ENCODE measurements around the gene YJEFN3.

Gene YJEFN3

DNA sequence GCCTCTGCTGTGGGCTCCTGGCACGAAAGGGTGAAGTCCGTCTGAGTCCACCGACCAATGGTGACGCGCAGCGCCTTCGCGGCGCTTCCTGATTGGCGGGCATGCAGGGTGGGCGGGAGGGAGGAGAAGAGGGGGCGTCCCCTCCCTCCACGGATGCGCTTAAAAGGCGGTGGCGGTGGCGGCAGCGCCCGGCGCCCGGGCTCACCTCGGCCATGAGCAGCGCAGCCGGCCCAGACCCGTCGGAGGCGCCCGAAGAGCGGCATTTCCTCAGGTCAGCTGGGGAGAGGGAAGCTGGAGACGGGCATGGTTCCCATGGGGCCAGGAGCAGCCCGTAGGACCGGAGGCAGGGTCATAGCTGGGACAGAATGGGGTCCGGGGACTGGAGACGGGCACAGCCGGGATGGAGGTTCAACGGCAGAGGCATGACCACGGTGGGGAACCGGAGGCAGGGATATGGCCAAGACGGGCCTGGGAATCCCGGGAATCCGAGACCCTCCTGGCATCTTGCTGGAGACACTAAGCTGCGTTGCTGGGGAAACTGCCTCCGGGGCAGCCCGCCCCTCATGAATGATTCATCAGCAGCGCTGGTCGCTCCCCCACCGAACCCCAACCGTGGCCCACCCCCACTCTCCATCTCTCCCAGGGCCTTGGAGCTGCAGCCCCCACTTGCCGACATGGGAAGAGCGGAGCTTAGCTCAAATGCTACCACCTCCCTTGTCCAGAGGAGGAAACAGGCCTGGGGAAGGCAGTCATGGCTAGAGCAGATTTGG lies at the start of gene YJEFN3:
TSS of gene YJEFN3 (plus strand) at position 191 of the 770 bp plus-strand sequence. CDS start at position 213, 22 bp downstream.
- in situ Hi-C loops (cut with HindIII; ENCODE audit: low pct_ligation_motif_present, low pct_unique_long_range_greater_than_20kb, low sequenced_read_pairs): no loop called here
- no peak for DNase-seq

DNA sequence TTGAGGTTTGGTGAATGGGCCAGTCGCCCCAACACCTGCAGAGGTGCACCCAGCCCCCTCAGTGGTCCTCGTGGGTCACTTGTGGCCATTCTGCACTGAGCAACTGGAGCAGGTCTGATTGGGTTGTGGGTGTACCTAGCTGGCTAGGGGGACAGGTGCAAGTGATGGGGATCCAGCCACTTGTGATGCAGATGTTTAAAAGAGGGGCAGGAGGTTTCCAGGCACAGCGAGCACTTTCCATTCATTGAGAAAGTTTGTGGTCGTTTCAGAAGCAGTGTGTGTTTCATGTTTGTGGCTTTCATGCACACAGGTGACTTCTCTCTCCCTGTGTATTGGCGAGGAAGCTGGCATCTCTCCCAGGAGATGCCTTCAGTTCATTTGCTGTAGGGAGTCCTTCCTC lies 48.0 kb upstream of the YJEFN3 start:
- DNase-seq: no peak
- in situ Hi-C loops (cut with HindIII; ENCODE audit: low pct_ligation_motif_present, low pct_unique_long_range_greater_than_20kb, low sequenced_read_pairs): no loop called here

GRCh38 chr19:19482809-19483596 lies 45.7 kb upstream of the YJEFN3 start:
- in situ Hi-C loops (cut with HindIII; ENCODE audit: low pct_ligation_motif_present, low pct_unique_long_range_greater_than_20kb, low sequenced_read_pairs): no loop called here
- no peak for DNase-seq

GRCh38 chr19:19485161-19485997 lies 43.3 kb upstream of the YJEFN3 start:
- in situ Hi-C loops (cut with HindIII; ENCODE audit: low pct_ligation_motif_present, low pct_unique_long_range_greater_than_20kb, low sequenced_read_pairs): no loop called here
- DNase-seq: no peak

- DNase-seq: no peak
- in situ Hi-C loops (cut with HindIII; ENCODE audit: low pct_ligation_motif_present, low pct_unique_long_range_greater_than_20kb, low sequenced_read_pairs): no loop called here
These were observed 42.8 kb upstream of the YJEFN3 start for GRCh38 chr19:19485998-19486290.

DNA sequence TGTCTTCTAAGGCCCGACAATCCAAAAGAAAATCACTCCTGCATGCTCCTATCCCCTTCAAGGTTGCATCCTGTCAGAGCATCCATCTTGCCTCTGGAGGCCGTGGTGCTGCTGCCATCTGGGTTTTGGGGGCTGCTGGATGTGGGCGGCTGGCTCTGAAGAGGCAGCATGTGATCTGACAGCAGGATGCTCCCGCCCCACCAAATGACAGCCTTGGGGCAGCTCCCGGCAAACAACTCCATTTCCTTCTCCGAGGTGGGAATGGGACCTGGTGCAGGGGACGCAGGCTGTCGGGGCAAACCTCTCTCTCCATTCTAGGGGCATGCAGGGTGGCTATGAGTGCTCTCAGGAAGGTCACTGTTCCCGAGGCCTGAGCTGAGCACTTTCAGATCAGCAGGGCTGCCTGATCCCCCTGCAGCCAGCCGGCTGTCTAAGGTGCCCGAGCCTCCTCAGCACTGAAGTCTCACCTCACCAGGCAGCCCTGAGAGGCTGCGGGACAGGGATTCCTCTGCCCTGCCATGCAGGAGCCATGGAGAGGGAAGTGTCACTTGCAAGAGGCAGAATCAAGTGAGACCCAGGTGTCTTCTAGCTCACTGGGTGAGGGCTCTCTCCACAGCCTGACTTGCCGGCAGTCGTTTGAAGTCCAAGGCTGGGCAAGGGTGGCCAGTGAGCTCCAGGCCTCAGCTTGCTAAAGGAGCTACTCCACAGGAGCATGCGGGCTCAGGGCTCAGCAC lies 42.2 kb upstream of the YJEFN3 start:
- no peak for DNase-seq

GRCh38 chr19:19487077-19487949 lies 41.4 kb upstream of the YJEFN3 start:
- in situ Hi-C loops (cut with HindIII; ENCODE audit: low pct_ligation_motif_present, low pct_unique_long_range_greater_than_20kb, low sequenced_read_pairs): no loop called here
- DNase-seq: no peak

More for the DNA sequence above, 42.2 kb upstream of the YJEFN3 start:
- in situ Hi-C loops (cut with HindIII; ENCODE audit: low pct_ligation_motif_present, low pct_unique_long_range_greater_than_20kb, low sequenced_read_pairs): no loop called here

GRCh38 chr19:19487950-19488874 lies 40.5 kb upstream of the YJEFN3 start:
- in situ Hi-C loops (cut with HindIII; ENCODE audit: low pct_ligation_motif_present, low pct_unique_long_range_greater_than_20kb, low sequenced_read_pairs): no loop called here
- DNase-seq: peak; percentile 52

GRCh38 chr19:19488875-19489690 lies 39.6 kb upstream of the YJEFN3 start:
- DNase-seq: peak; percentile 90
- in situ Hi-C loops (cut with HindIII; ENCODE audit: low pct_ligation_motif_present, low pct_unique_long_range_greater_than_20kb, low sequenced_read_pairs): no loop called here

DNA sequence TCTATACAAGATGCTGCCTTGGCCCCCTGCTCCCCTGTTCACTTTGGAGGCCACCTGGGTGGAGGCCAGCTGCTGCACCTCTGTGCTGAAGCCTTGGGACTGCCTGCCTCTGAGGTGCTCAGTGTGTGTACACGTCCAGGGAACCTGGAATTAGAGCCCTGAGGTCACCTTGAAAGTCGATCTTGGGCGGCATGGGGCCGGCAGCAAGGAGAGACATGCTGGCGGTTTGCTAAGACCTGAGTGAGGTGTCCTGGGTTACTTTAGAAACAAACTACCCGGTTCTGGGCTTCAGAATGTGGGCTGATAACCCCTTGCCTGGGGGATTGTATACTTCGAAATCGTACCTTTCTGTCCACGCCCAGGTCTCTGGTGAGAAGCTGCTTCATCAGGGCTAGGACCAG lies 38.9 kb upstream of the YJEFN3 start:
- in situ Hi-C loops (cut with HindIII; ENCODE audit: low pct_ligation_motif_present, low pct_unique_long_range_greater_than_20kb, low sequenced_read_pairs): no loop called here

DNA sequence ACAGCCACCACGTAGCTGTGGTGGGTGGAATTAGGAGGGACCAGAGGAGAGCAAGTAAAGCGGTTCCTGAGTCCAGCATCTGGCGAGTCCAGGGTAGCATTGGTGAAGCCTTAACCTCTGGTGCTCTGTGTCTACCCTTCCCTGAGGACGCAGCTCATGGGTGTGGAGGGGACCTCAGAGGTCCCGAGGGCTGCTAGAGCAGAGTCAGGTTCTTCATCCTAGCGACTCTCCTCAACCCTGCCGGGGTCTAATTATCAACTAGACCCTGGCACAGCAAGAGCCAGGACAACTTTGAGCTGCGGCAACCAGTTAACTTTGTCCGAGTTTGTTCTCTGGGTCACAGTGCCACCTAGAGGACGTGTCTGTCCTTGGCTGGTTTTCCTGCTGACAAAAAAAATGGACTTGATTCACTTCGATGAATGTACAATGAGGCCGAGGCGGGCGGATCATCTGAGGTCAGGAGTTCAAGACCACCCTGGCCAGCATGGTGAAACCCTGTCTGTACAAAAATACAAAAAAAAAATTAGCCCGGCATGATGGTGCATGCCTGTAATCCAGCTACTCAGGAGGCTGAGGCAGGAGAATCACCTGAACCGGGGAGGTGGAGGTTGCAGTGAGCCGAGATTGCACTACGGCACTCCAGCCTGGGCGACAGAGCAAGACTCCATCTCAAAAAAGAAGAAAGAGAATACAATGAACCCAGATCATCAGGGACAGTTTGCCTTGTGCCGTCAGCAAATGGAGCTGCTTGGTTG lies 38.3 kb upstream of the YJEFN3 start:
- in situ Hi-C loops (cut with HindIII; ENCODE audit: low pct_ligation_motif_present, low pct_unique_long_range_greater_than_20kb, low sequenced_read_pairs): no loop called here
- peak; percentile 79 for DNase-seq

More for the DNA sequence above, 38.9 kb upstream of the YJEFN3 start:
- no peak for DNase-seq

- in situ Hi-C loops (cut with HindIII; ENCODE audit: low pct_ligation_motif_present, low pct_unique_long_range_greater_than_20kb, low sequenced_read_pairs): no loop called here
These were observed 37.2 kb upstream of the YJEFN3 start for GRCh38 chr19:19491321-19492025.

GRCh38 chr19:19492026-19492610 lies 36.6 kb upstream of the YJEFN3 start:
- in situ Hi-C loops (cut with HindIII; ENCODE audit: low pct_ligation_motif_present, low pct_unique_long_range_greater_than_20kb, low sequenced_read_pairs): no loop called here
- no peak for DNase-seq

More at GRCh38 chr19:19491321-19492025, 37.2 kb upstream of the YJEFN3 start:
- no peak for DNase-seq

DNA sequence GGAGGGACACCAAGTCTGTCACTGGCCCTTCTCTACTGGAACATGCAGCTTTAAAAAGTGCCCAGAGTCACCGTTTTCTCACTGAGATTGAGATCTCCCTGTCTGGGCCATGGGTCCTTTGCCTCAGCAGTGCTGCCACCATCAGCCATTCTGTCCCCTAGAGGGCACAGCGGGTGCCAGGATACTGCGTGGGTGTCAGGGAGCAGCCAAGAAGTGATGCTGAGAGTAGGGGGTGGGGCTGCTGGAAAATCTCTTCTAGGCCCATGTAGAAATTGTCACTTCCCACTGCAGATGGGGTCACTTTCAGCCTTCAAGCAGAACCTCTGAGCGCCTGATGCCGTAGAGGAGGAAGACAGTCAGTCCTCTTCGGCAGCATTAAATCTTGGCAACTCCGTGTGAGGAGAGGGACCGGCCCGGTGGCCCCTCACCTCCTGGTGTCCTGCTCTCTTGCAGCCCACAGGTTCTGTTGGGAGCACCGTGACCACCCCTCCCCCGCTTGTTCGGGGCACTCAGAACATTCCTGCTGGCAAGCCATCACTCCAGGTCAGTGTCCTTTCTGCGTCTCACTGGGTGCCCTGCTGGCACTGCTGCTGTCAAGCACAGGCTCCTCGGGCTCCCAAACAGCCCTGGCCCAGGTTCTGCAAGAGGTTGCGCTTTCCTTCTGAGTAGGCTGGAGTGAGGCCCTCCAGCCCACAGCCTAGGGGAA lies 34.7 kb upstream of the YJEFN3 start:
- DNase-seq: no peak
- in situ Hi-C loops (cut with HindIII; ENCODE audit: low pct_ligation_motif_present, low pct_unique_long_range_greater_than_20kb, low sequenced_read_pairs): no loop called here

All from ACHN (cell line).